NOMO-1 treated with DMSO at 0.1 percent for 48 hours (cell line): ENCODE results near the gene SPINT1.

Source experiments
- DNase-seq: peaks from one replicate; lab custom pipeline; 2025; ENCODE audit not compliant: unreplicated experiment; lab: John Stamatoyannopoulos, UW

Gene SPINT1

DNA sequence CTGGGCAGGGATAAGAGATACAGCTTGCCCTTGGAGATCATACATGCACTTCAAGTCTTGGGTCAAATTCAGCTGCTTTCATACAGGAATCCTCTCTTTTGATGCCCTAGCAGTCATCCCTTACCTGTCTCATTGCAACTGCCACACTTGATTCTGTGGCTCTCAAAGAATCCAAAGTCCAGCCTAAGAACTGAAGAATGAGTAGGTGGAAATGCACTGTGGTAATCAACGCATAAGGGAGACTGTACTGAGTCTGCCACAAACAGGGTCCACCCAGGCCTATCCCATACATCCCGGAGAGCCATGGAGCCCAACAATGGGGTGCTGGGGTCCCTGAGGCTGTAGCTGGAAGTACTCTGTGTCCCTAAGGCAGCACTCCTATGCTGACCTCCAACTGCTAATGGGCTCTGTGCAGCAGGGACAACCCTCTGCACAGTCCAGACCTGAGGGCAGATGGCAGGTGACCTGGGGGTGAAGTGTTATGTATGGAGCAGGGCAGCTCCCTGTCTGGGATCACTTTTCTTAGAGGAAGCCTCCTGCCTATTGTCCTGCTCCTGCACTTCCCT is 48.7 kb downstream of the SPINT1 start:
- DNase-seq, result no peak

- peak; percentile 56 for DNase-seq
Measured at GRCh38 chr15:40893019-40893670, 49.3 kb downstream of the SPINT1 start.

DNA sequence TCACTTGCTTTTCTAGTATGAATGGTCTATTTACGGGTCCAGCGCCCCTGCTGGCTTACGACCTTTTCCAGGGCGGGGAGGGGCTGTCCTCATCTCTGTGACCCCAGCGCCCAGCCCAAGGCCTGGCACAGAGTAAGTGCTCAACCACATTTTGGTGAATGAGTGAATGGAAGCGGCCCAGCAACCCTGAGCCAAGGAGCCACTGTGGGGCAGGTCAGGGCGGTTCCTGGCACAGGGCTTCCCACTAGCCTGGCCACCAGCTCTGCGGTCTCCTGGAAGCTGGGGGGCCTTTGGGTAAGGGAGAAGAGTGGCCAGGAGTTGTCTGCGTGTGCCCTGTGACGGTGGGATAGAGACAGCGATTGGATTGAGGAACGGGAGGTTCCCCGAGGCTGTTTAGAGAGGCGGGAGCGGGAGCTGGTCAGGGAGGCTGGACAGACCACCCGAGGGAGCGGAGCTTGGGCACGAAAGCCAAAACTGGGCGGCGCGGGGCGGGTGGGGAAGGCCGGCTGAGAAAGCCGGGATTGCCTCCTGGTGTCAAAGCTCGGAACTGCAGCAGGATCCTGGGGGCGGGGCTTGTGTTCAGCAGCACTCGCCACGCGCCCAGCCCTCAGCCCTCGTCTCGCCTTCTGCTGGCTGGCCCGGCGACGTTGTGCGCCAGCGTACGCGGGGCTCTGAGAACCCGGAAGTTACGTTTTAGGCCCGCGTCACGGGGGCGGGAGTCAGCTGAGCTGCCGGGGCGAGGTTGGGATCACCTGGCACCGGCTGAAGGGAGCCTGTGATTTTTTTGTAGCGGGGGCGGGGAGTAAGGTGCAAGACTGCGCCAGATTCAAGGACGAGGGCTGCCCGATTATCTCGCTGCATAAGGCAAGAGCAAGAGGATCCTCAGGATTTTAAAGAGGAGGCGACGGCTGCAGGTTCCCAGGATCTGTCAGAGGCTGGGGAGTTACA is 50.2 kb downstream of the SPINT1 start, which contains the start of gene VPS18:
Gene VPS18 (plus strand): TSS at position 718 of the 948 bp plus-strand sequence. CDS start 319 bp downstream, outside the sequence.
- peak; percentile 98 for DNase-seq

GRCh38 chr15:40894681-40895448 is 51.0 kb downstream of the SPINT1 start:
- peak; percentile 74 for DNase-seq

- DNase-seq, result no peak
Measured at GRCh38 chr15:40899536-40900207, 55.8 kb downstream of the SPINT1 start.

- DNase-seq, result no peak
Measured at GRCh38 chr15:40900256-40901052, 56.6 kb downstream of the SPINT1 start.

GRCh38 chr15:40901053-40901443 is 57.2 kb downstream of the SPINT1 start:
- no peak for DNase-seq

DNA sequence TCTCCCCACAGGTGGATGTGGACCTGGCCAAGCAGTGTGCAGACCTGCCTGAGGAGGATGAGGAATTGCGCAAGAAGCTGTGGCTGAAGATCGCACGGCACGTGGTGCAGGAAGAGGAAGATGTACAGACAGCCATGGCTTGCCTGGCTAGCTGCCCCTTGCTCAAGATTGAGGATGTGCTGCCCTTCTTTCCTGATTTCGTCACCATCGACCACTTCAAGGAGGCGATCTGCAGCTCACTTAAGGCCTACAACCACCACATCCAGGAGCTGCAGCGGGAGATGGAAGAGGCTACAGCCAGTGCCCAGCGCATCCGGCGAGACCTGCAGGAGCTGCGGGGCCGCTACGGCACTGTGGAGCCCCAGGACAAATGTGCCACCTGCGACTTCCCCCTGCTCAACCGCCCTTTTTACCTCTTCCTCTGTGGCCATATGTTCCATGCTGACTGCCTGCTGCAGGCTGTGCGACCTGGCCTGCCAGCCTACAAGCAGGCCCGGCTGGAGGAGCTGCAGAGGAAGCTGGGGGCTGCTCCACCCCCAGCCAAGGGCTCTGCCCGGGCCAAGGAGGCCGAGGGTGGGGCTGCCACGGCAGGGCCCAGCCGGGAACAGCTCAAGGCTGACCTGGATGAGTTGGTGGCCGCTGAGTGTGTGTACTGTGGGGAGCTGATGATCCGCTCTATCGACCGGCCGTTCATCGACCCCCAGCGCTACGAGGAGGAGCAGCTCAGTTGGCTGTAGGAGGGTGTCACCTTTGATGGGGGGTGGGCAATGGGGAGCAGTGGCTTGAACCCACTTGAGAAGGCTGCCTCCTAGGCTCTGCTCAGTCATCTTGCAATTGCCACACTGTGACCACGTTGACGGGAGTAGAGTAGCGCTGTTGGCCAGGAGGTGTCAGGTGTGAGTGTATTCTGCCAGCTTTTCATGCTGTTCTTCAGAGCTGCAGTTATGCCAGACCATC is 59.0 kb downstream of the SPINT1 start:
- DNase-seq, result peak; percentile 98

- no peak for DNase-seq
Measured at GRCh38 chr15:40904552-40905201, 60.8 kb downstream of the SPINT1 start.

GRCh38 chr15:40906091-40906990 is 62.5 kb downstream of the SPINT1 start:
- DNase-seq, result peak; percentile 54

GRCh38 chr15:40906991-40907802 is 63.3 kb downstream of the SPINT1 start:
- DNase-seq, result no peak
